Measurements from ENCODE around the gene GAL3ST2.

GRCh38 chr2:241752689-241753276 lies 23.8 kb upstream of the GAL3ST2 start:
- TF ChIP-seq POLR2A (IDR thresholded peaks at IDR 0.05) (no peak), CTCF (IDR thresholded peaks at IDR 0.05) (no peak)

Data from body of pancreas (tissue), 4 donors.